Esophagus muscularis mucosa (tissue), 3 donors: ENCODE results near the gene DLL4.

ENCODE experiments used
- POLR2AphosphoS5 ChIP-seq, 2 donors: sonication (generic); formaldehyde crosslinking; IDR thresholded peaks; one replicate each; pipeline ENCODE4 v1.6.1; 2017; ENCODE audit warnings: antibody characterized with exemption in 2 of 2
- TF ChIP-seq, protein P1 (sequence below), 3 experiments: fragments of 200-600 bp in 2 of 3; fragments of 450-650 bp in 1 of 3; sonication (generic) in 2 of 3; IDR thresholded peaks; one replicate each; pipeline ENCODE4 v1.5.1; 2017 to 2019; ENCODE audit warnings: antibody characterized with exemption in 3 of 3, mild to moderate bottlenecking in 2 of 3, moderate library complexity in 1 of 3

DNA sequence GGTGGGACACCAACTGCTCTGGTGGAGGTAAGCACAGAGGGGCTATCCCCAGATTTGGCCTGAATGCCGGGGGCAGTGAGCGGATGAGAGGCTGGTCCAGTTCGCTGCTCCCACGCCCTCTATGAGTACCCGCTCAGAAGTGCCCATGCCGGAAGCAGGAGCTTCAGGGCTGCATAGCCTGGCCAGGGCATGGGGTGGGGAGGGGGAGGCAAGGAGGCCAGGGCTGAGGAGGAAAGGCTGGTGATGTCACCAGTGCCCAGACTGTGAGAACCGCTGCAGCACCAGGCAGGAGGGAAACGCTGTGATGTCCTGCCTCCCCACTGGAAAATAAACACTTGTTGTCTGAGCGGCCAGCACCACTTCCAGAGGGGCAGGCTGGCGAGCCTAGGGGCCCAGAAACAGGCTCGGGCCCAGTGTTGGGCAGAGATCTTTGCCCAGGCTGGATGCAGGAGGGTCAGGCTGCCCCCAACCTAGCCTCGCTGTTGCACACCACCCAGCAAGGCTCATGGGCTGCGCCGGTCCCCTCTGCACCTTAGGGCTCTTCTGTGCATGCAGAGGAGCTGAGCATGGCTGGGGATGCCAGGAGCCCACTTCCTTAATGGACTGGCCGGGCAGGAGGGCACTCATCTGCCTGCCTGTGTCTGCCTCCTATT is 10.9 kb upstream of the DLL4 start:
- TF ChIP-seq, protein P1, sequence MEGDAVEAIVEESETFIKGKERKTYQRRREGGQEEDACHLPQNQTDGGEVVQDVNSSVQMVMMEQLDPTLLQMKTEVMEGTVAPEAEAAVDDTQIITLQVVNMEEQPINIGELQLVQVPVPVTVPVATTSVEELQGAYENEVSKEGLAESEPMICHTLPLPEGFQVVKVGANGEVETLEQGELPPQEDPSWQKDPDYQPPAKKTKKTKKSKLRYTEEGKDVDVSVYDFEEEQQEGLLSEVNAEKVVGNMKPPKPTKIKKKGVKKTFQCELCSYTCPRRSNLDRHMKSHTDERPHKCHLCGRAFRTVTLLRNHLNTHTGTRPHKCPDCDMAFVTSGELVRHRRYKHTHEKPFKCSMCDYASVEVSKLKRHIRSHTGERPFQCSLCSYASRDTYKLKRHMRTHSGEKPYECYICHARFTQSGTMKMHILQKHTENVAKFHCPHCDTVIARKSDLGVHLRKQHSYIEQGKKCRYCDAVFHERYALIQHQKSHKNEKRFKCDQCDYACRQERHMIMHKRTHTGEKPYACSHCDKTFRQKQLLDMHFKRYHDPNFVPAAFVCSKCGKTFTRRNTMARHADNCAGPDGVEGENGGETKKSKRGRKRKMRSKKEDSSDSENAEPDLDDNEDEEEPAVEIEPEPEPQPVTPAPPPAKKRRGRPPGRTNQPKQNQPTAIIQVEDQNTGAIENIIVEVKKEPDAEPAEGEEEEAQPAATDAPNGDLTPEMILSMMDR (IDR thresholded peaks at IDR 0.05) = no peak
- no peak for TF ChIP-seq POLR2AphosphoS5 (IDR thresholded peaks at IDR 0.05)
